Lower lobe of right lung (tissue), 2 donors: ENCODE measurements around the gene SLC19A2. TPM values are rescaled to one million over a fixed set of nuclear protein-coding genes. Genes with fewer than 3 reads are reported as not detected.

Experiments used
- ATAC-seq, 2 donors: fragments of 200-7000 bp; cut with Tn5 transposase; one replicate each; pipeline ENCODE4 v1.9.1; 2020 to 2022; ENCODE audit warnings: mild to moderate bottlenecking in 2 of 2, moderate library complexity in 2 of 2
- DNase-seq: peaks from one replicate; pipeline ENCODE4 v3.0.0-alpha.2; 2020
- H3K27ac ChIP-seq: fragments of 200-600 bp; one replicate; pipeline ENCODE4 v1.8.0; 2022
- H3K27me3 ChIP-seq: fragments of 200-600 bp; one replicate; pipeline ENCODE4 v1.8.0; 2022; ENCODE audit warnings: low read depth
- H3K36me3 ChIP-seq: fragments of 200-600 bp; one replicate; pipeline ENCODE4 v1.8.0; 2022; ENCODE audit warnings: mild to moderate bottlenecking
- H3K4me1 ChIP-seq: fragments of 200-600 bp; one replicate; pipeline ENCODE4 v1.8.0; 2022
- H3K4me3 ChIP-seq: fragments of 200-600 bp; one replicate; pipeline ENCODE4 v1.8.0; 2022; ENCODE audit warnings: mild to moderate bottlenecking
- H3K9me3 ChIP-seq: fragments of 200-600 bp; one replicate; pipeline ENCODE4 v1.8.0; 2022
- CTCF ChIP-seq: fragments of 200-600 bp; IDR thresholded peaks from one replicate; pipeline ENCODE4 v1.8.0; 2022; ENCODE audit warnings: antibody characterized with exemption, mild to moderate bottlenecking
- intact Hi-C: fragments of 100-400 bp; cut with DNase I; formaldehyde crosslinking; loops from one replicate; pipeline ENCODE4 v1.11.0; 2022
- total RNA-seq: library from RNA; stranded (reverse); fragmentation: NEBNext Ultra II Directional; extraction: Animal tissue kit (Norgen Biotek cat#: 25700); gene quantifications from one replicate; pipeline ENCODE4 v1.2.1, GENCODE V29; 2021
- donor health status: DM: no; HTN: yes; CAD: no; lungs with severe emphysema.

SLC19A2 gene
- total RNA-seq, 1 donor from 2014 or later, result 11.1 TPM

GRCh38 chr1:169468982-169469381 lies 16.8 kb downstream of the SLC19A2 start:
- Histone ChIP-seq H3K9me3 (no peaks in the 10 kb centered on the region), H3K36me3 (peaks cover 24% of the 10 kb centered on the region), H3K27ac (no peak overlapping the region), H3K4me1 (no peaks in the 10 kb centered on the region), H3K27me3 (no peaks in the 10 kb centered on the region), H3K4me3 (no peak overlapping the region)
- no peak for TF ChIP-seq CTCF
- intact Hi-C loops, result loop anchor here (10.0 kb wide), 1 partner anchor 76 kb away; no protein-coding TSS in a partner anchor
- ATAC-seq (peak in 1 of 2 donors; percentile 12), DNase-seq (no peak)

- intact Hi-C loops, result loop anchor here (10.0 kb wide), 1 partner anchor 78 kb away; no protein-coding TSS in a partner anchor
- TF ChIP-seq CTCF, result peak; percentile 33
- no peak for DNase-seq
- Histone ChIP-seq H3K27me3 (no peaks in the 10 kb centered on the region), H3K4me3 (no peak overlapping the region), H3K36me3 (peaks cover 24% of the 10 kb centered on the region), H3K4me1 (no peaks in the 10 kb centered on the region), H3K27ac (no peak overlapping the region), H3K9me3 (no peaks in the 10 kb centered on the region)
- ATAC-seq, result peak in 1 of 2 donors; percentile 33
Measured at GRCh38 chr1:169466259-169467230, 19.2 kb downstream of the SLC19A2 start.

- Histone ChIP-seq H3K9me3 (no peaks in the 10 kb centered on the region), H3K27me3 (no peaks in the 10 kb centered on the region), H3K27ac (no peak overlapping the region), H3K4me3 (no peak overlapping the region), H3K4me1 (peaks cover 4% of the 10 kb centered on the region), H3K36me3 (peaks cover 24% of the 10 kb centered on the region)
- intact Hi-C loops, result loop anchor here (10.0 kb wide), 1 partner anchor 80 kb away; no protein-coding TSS in a partner anchor
- DNase-seq (no peak), ATAC-seq (no peak)
- no peak for TF ChIP-seq CTCF
Measured at GRCh38 chr1:169465281-169465680, 20.5 kb downstream of the SLC19A2 start.

GRCh38 chr1:169462385-169462784 lies 23.4 kb downstream of the SLC19A2 start:
- intact Hi-C loops, result loop anchor here (10.0 kb wide), 1 partner anchor 82 kb away; no protein-coding TSS in a partner anchor
- Histone ChIP-seq H3K4me3 (no peak overlapping the region), H3K27ac (no peak overlapping the region), H3K9me3 (no peaks in the 10 kb centered on the region), H3K36me3 (peaks cover 9% of the 10 kb centered on the region), H3K27me3 (no peaks in the 10 kb centered on the region), H3K4me1 (peaks cover 9% of the 10 kb centered on the region)
- DNase-seq (no peak), ATAC-seq (no peak)
- TF ChIP-seq CTCF, result no peak

GRCh38 chr1:169461390-169462000 lies 24.2 kb downstream of the SLC19A2 start:
- Histone ChIP-seq H3K36me3 (peaks cover 9% of the 10 kb centered on the region), H3K4me3 (no peak overlapping the region), H3K27ac (no peak overlapping the region), H3K9me3 (no peaks in the 10 kb centered on the region), H3K4me1 (peaks cover 9% of the 10 kb centered on the region), H3K27me3 (no peaks in the 10 kb centered on the region)
- ATAC-seq, result no peak
- TF ChIP-seq CTCF, result no peak
- intact Hi-C loops, result loop anchor here (10.0 kb wide), 1 partner anchor 83 kb away; no protein-coding TSS in a partner anchor
- DNase-seq, result no peak
